Measurements from ENCODE around the gene MARCHF2. TPM values are rescaled to one million over a fixed set of nuclear protein-coding genes. Genes with fewer than 3 reads are reported as not detected.

MARCHF2 gene
- total RNA-seq, 1 donor from 2014 or later = 30.9 TPM

DNA sequence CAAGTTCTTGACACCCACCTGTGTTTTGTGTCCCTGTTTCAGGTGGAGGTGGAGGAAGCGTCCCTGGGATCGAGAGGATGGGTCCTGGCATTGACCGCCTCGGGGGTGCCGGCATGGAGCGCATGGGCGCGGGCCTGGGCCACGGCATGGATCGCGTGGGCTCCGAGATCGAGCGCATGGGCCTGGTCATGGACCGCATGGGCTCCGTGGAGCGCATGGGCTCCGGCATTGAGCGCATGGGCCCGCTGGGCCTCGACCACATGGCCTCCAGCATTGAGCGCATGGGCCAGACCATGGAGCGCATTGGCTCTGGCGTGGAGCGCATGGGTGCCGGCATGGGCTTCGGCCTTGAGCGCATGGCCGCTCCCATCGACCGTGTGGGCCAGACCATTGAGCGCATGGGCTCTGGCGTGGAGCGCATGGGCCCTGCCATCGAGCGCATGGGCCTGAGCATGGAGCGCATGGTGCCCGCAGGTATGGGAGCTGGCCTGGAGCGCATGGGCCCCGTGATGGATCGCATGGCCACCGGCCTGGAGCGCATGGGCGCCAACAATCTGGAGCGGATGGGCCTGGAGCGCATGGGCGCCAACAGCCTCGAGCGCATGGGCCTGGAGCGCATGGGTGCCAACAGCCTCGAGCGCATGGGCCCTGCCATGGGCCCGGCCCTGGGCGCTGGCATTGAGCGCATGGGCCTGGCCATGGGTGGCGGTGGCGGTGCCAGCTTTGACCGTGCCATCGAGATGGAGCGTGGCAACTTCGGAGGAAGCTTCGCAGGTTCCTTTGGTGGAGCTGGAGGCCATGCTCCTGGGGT lies 72.7 kb downstream of the MARCHF2 start:
- Histone ChIP-seq H3K79me2 (ENCODE audit: insufficient read depth, low read length) (peaks cover 49% of the 10 kb centered on the region), H3K9me3 (ENCODE audit: insufficient read depth, low read depth, low read length) (no peaks in the 10 kb centered on the region), H2AFZ (ENCODE audit: low read depth, low read length) (no peak overlapping the region), H3K4me2 (ENCODE audit: low read length) (no peak overlapping the region), H3K27me3 (ENCODE audit: insufficient read depth, low read length) (no peaks in the 10 kb centered on the region), H4K20me1 (ENCODE audit: insufficient read depth, low read length) (peaks cover 83% of the 10 kb centered on the region), H3K9ac (ENCODE audit: low read length) (no peak overlapping the region), H3K36me3 (ENCODE audit: insufficient read depth, low read length) (peaks cover 33% of the 10 kb centered on the region), H3K4me1 (ENCODE audit: insufficient read depth, low read length) (no peaks in the 10 kb centered on the region), H3K4me3 (ENCODE audit: insufficient read depth, low read depth, low read length) (no peak overlapping the region), H3K27ac (ENCODE audit: low read depth, low read length) (no peak overlapping the region)
- Mint-ChIP-seq H3K4me1 (ENCODE audit: low read depth, unreplicated experiment) (peaks cover 7% of the 10 kb centered on the region), H3K36me3 (ENCODE audit: low read depth, unreplicated experiment) (peaks cover 27% of the 10 kb centered on the region), H3K27me3 (ENCODE audit: low read depth, unreplicated experiment) (no peaks in the 10 kb centered on the region), H3K4me3 (ENCODE audit: unreplicated experiment) (no peak overlapping the region), H3K27ac (ENCODE audit: unreplicated experiment) (no peak overlapping the region), H3K9me3 (ENCODE audit: unreplicated experiment) (no peaks in the 10 kb centered on the region)
- TF ChIP-seq, protein P1, sequence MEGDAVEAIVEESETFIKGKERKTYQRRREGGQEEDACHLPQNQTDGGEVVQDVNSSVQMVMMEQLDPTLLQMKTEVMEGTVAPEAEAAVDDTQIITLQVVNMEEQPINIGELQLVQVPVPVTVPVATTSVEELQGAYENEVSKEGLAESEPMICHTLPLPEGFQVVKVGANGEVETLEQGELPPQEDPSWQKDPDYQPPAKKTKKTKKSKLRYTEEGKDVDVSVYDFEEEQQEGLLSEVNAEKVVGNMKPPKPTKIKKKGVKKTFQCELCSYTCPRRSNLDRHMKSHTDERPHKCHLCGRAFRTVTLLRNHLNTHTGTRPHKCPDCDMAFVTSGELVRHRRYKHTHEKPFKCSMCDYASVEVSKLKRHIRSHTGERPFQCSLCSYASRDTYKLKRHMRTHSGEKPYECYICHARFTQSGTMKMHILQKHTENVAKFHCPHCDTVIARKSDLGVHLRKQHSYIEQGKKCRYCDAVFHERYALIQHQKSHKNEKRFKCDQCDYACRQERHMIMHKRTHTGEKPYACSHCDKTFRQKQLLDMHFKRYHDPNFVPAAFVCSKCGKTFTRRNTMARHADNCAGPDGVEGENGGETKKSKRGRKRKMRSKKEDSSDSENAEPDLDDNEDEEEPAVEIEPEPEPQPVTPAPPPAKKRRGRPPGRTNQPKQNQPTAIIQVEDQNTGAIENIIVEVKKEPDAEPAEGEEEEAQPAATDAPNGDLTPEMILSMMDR (IDR thresholded peaks at IDR 0.05; ENCODE audit: insufficient read depth, low read depth, low read length) = no peak
- TF ChIP-seq EZH2 (IDR thresholded peaks at IDR 0.05; ENCODE audit: insufficient read depth, low read length) = no peak
- no peak for DNase-seq (ENCODE audit: low read depth)
- no peak for FAIRE-seq

DNA sequence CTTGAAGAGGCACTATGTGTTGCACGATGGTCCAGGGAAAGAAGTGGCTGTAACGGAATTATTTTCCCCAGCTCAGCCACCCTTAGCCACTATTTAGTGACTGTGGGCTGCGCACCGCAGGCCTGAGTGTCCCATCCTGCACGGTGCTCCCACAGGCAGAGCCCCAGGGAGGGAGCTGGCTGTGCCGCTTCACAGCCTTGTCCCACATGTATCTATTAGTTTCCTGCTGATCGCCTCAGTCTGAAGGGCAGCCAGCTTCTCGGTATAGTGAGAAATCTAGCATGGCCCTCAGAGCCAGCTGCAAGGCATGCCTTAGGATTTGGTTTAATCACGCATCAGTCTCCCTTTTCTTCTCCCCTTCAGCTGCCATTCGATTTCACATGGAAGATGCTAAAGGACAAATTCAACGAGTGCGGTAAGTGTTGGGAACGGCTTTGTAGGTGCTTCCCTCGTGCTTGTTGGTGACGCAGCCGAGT lies 73.6 kb downstream of the MARCHF2 start:
- Mint-ChIP-seq H3K27ac (ENCODE audit: unreplicated experiment) (no peak overlapping the region), H3K9me3 (ENCODE audit: unreplicated experiment) (no peaks in the 10 kb centered on the region), H3K4me1 (ENCODE audit: low read depth, unreplicated experiment) (peaks cover 3% of the 10 kb centered on the region)

More for the DNA sequence above, 73.6 kb downstream of the MARCHF2 start:
- Histone ChIP-seq H3K9me3 (ENCODE audit: insufficient read depth, low read depth, low read length) (no peaks in the 10 kb centered on the region), H3K36me3 (ENCODE audit: insufficient read depth, low read length) (peaks cover 33% of the 10 kb centered on the region), H3K79me2 (ENCODE audit: insufficient read depth, low read length) (peaks cover 39% of the 10 kb centered on the region), H3K9ac (ENCODE audit: low read length) (no peak overlapping the region), H4K20me1 (ENCODE audit: insufficient read depth, low read length) (peaks cover 75% of the 10 kb centered on the region), H2AFZ (ENCODE audit: low read depth, low read length) (no peak overlapping the region), H3K27me3 (ENCODE audit: insufficient read depth, low read length) (no peaks in the 10 kb centered on the region), H3K4me1 (ENCODE audit: insufficient read depth, low read length) (no peaks in the 10 kb centered on the region), H3K4me2 (ENCODE audit: low read length) (no peak overlapping the region), H3K27ac (ENCODE audit: low read depth, low read length) (no peak overlapping the region), H3K4me3 (ENCODE audit: insufficient read depth, low read depth, low read length) (no peak overlapping the region)
- no peaks in the 10 kb centered on the region for H3K27me3 Mint-ChIP-seq (ENCODE audit: low read depth, unreplicated experiment)
- peaks cover 23% of the 10 kb centered on the region for H3K36me3 Mint-ChIP-seq (ENCODE audit: low read depth, unreplicated experiment)
- H3K4me3 Mint-ChIP-seq (ENCODE audit: unreplicated experiment) = no peak overlapping the region
- TF ChIP-seq, protein P1 (IDR thresholded peaks at IDR 0.05; ENCODE audit: insufficient read depth, low read depth, low read length) = no peak
- TF ChIP-seq EZH2 (IDR thresholded peaks at IDR 0.05; ENCODE audit: insufficient read depth, low read length) = no peak
- DNase-seq (ENCODE audit: low read depth) (no peak), FAIRE-seq (no peak)

Measured in astrocyte (in vitro differentiated cells and primary cell).